ENCODE results near the gene SEMA4A.
A peak's percentile ranks its signal among the peaks of the same experiment; 100 is the strongest.

Gene SEMA4A

GRCh38 chr1:156136970-156137483 is 16.4 kb upstream of the SEMA4A start:
- no peak for DNase-seq

- no peak for DNase-seq
Measured at GRCh38 chr1:156138458-156138867, 14.9 kb upstream of the SEMA4A start.

- DNase-seq, result peak; percentile 19
Measured at GRCh38 chr1:156140879-156141707, 12.3 kb upstream of the SEMA4A start.

- no peak for DNase-seq
Measured at GRCh38 chr1:156143765-156144489, 9.5 kb upstream of the SEMA4A start.

GRCh38 chr1:156144742-156145141 is 8.6 kb upstream of the SEMA4A start:
- DNase-seq, result no peak

- DNase-seq, result no peak
Measured at GRCh38 chr1:156145650-156146019, 7.8 kb upstream of the SEMA4A start.

GRCh38 chr1:156146020-156146768 is 7.2 kb upstream of the SEMA4A start:
- peak; percentile 62 for DNase-seq

GRCh38 chr1:156146769-156147405 is 6.5 kb upstream of the SEMA4A start:
- DNase-seq, result peak; percentile 17

- DNase-seq, result no peak
Measured at GRCh38 chr1:156148216-156148615, 5.2 kb upstream of the SEMA4A start.

GRCh38 chr1:156149374-156150332 is 3.7 kb upstream of the SEMA4A start:
- DNase-seq, result no peak

GRCh38 chr1:156150333-156151011 is 2.9 kb upstream of the SEMA4A start:
- DNase-seq, result no peak

GRCh38 chr1:156151093-156151688 is 2.2 kb upstream of the SEMA4A start:
- no peak for DNase-seq

- no peak for DNase-seq
Measured at GRCh38 chr1:156152628-156153027, 757 bp upstream of the SEMA4A start.

- DNase-seq, result peak; percentile 10
Measured at GRCh38 chr1:156154317-156154749, 948 bp downstream of the SEMA4A start.

- no peak for DNase-seq
Measured at GRCh38 chr1:156155756-156156510, 2.5 kb downstream of the SEMA4A start.

- no peak for DNase-seq
Measured at GRCh38 chr1:156157506-156157905, 4.1 kb downstream of the SEMA4A start.

GRCh38 chr1:156157966-156158365 is 4.6 kb downstream of the SEMA4A start:
- no peak for DNase-seq

GRCh38 chr1:156160000-156160742 is 6.8 kb downstream of the SEMA4A start:
- no peak for DNase-seq

GRCh38 chr1:156160743-156161171 is 7.4 kb downstream of the SEMA4A start:
- peak; percentile 84 for DNase-seq

All from CD4-positive, alpha-beta T cell treated with Interleukin-6 for 4 hours (primary cell).